ENCODE data around the gene ISM2.

ISM2 gene

DNA sequence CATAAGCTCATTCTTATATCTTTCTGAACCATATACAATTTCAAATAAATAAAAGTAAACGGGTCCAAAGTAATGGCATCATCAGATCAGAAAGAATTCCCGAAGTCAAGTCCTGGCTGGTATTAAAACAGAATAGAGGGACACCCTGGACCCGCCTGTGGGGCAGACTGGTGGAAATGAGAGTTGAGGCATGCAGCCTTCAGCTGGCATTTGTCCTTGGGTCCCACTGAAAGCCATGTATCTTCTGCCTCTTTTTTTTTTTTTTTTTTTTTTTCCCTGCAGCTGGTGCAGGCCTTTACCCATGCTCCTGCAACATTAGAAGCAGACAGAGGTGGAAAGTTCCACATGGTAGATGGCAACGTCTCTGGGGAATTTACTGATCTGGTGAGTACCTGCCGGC, 30.8 kb downstream of the ISM2 start:
- no peak for DNase-seq (ENCODE audit: low spot score)

DNA sequence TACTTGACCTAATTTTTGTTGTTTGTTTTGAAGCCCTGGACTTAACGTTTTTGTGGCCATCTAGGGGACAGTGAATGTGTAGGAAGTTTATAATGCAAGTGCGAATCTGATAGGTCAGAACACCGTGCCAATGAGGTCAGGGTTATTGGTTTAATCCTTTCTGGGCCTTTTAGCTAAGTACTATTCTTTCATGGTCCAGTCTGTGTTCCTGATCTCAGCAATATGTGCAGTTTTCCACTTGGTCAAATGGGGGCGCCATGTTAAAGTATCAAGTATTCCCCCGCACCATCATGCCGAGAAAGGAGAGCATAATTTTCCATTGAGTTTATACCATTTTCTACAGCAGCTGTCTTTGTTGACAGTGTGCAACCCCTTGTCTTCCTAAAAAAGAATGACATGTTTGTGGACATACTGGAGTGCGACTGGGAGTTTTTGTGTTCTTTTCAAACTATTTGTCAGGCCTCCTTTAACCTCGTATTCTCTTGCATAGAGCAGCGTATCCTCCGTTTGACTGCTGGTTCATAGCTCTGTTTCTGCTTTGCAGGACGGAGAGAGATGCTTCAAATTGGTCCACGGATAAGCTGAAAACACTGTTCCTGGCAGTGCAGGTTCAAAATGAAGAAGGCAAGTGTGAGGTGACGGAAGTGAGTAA, 39.4 kb downstream of the ISM2 start:
- peak; percentile 55 for DNase-seq (ENCODE audit: low spot score)

DNA sequence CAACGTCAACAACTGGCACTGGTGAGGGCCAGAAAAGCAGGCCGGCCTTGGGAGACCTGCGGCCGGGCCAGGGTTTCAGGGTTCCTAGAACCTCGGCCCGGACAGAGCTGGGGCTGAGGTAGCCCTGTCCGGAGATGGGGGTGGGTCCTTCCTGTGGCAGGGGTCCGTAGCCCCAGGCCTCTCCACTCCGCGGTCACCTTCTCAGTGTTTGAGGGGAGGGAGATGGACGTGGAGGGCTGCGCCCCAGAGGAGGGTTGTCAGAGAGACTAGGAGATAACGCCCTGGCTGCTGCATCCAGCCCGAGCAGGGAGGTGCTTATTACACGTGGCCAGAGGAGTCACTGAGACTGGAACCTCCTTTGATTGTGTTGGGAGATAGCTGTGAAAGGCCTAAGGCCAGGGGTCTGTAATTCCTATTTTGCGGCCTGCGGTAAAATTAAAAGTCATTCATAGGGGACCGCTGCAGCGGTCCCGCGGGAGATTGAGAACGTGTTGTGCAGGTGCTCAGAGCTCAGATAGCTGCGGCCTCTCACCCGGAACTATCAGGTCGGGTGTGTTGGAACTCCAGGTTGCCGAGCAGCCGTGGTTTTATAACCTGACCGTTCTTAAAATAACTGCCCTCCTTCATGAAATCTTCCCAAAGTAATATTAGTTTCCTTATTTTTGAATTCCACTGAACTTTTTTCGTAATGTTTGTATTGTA, 40.2 kb downstream of the ISM2 start:
- DNase-seq (ENCODE audit: low spot score): peak; percentile 41

DNA sequence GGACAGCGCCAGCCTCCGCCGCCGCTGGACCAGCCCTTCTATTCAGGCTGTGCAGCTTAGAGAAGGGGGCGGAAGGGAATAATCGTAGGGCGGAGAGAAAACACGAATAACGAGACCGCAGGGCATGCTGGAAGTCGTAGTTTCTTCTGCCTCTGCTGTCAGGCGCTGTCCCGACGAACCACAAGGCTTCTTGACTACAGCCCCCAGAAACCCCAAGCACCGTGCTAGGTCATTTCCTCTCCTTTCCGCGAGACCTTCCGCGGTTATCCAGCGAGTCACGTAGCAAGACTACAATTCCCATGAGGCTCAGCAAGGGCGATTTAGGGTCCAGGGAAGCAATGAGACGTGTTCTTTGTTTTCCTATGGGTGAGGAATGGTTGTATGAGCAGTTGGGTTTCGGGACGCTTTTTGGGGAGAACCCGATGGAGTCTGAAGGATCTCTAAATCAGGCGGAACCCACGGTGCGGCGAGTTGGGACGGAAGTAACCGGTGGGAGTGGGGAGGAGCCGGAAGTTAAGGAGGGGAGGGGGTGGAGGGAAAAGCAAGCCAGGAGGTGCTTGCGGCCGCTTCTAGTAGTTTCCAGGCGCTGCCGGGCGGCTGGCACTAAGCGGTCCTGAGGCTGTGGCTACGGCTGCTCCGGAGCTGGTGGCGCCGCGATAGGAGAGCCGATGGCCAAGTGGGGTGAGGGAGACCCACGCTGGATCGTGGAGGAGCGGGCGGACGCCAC, 40.9 kb downstream of the ISM2 start, which contains the start of the genes AHSA1 and VIPAS39:
Gene AHSA1, plus strand, starts transcription at position 572 of the 727 bp plus-strand sequence. Its CDS starts 97 bp downstream, at position 669.
Gene VIPAS39, minus strand, starts transcription at position 80 of the 727 bp plus-strand sequence. CDS start 3,499 bp downstream, outside the sequence.
- DNase-seq (ENCODE audit: low spot score): peak; percentile 91

DNA sequence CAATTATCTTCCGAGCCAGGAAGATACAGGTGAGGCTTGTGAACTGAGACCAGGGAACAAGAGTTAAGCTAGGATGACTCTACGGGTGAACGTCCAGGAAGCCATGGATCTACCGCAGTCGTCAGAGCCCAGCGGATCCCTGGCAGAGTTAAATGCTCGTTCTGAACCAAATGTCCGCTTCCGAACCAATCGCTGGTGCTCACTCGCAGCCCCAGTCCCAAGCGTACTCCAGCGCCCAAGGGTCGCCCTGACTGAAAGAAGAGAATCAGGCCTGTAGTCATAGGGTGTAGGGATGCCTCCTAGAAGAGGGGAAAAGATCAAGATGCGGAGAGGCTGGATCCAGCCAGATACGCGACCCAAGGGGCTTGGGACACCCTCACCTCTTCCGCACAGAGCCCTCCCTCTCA, 41.5 kb downstream of the ISM2 start:
- DNase-seq (ENCODE audit: low spot score): peak; percentile 30

DNA sequence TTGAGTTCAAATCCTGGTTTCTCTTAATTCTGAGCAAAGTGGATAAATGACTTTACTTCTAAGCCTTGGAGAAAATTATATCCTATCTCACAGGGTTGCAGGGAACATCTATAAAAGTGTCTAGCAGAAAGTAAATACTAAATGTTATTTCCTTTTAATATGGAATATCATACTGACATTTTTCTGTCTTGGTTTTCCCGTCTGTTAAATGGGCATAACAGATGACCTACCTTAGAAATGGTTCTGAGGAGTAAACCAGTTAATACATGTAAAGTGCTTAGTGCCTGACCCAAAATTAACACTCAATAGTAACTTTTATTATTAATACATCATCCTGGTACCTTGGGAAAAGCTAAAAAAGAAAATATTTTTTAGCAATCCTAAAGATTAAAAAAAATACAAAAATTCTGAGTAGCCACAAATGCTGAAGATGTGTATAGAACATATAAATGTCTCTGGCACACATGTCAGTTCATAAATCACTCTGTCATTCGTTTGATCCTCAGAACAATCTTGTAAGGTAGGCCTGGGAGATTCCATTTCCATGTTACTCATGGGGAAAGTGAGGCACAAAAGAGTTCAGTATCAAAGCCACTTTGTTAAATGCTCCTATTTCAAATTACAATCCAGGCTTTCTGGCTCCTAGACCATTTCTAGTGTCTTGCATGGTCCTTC, 42.5 kb downstream of the ISM2 start:
- no peak for DNase-seq (ENCODE audit: low spot score)

DNA sequence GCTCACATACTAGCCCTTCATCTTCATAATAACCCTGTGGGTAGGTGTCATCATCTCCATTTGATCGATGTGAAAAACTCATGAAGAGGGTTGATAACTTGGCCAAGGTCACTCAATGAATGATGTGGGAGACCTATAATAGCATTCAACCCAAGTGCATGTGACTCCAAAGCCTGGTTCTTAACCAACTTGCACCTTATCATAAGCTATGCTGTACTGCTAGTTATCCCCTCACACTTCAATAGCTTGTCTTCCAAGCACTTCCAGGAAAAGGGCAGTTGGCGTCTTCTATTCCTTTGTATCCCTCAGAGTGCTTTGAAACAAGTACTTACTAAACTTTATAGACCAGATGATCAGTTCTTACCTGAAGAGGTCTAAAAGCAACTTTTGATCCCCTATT, 56.4 kb downstream of the ISM2 start:
- DNase-seq (ENCODE audit: low spot score): no peak

DNA sequence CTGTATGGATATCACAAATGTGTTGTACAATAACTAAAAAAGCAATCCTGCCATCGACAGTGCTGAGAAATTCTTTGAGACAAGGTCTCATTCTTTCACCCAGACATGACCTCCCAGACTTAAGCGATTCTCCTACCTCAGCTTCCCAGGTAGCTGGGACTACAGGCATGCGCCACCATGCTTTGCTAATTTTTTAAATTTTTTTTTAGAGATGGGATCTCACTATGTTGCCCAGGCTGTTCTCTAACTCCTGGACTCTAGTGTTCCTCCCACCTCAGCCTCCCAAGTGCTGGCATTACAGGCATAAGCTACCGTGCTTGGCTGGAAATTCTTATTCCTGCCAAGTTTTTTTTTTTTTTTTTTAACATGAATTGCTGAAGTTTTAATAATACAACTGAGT, 58.8 kb downstream of the ISM2 start:
- DNase-seq (ENCODE audit: low spot score): no peak

DNA sequence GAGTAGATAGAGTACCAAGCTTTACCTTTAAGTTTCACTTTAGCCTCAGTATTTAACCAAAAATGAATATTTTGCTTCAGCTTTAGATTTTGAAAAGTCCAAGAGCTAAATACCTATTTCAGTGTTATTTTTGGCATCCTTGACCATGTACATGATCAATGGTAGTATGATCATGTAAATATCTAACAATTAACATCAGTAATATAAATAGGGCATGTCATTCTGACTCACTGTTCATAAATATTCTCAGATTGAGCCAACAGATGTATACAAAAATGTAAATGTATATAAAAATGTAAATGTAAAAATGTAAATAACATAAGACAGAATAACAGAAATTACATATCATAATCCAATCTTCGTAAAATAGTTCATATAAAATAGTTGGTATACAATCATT, 60.0 kb downstream of the ISM2 start:
- DNase-seq (ENCODE audit: low spot score): no peak

DNA sequence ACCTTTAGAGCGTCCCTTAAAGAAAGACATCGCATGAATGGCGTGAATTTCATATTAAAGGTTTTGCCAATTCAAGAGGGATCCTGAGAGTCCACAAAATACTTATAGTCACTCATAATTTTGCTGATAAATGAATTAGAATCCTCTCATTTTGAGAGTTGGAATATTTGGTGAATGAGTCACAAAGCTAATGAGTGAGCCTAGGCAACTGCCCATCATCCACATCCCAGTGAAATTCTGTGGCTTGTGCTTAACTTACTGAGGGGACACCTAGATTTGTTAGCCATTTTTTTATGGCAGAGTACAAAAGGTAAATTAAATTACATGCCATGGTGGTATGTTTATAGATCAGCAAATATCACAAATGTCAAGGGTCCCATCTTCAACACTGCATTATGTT, 62.6 kb downstream of the ISM2 start:
- no peak for DNase-seq (ENCODE audit: low spot score)

DNA sequence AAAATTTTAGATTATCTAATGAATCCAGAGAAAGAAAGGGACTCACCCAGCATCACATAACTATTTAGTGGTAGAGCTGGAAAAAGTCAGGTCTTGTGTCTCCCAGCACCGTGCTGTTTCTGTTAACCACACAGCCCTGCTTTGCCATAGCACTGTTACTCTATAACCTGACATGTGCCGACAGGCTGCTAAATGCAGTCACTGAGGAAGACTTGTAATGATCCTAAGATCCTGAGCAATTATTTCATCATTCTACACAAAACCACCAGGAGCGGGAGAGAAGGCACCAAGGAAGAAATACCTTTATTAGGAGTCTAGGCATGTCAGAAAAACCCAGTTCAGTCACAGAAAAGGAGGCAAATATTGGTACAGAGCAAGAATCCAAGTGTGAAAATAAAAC, 72.2 kb downstream of the ISM2 start:
- DNase-seq (ENCODE audit: low spot score): no peak

DNA sequence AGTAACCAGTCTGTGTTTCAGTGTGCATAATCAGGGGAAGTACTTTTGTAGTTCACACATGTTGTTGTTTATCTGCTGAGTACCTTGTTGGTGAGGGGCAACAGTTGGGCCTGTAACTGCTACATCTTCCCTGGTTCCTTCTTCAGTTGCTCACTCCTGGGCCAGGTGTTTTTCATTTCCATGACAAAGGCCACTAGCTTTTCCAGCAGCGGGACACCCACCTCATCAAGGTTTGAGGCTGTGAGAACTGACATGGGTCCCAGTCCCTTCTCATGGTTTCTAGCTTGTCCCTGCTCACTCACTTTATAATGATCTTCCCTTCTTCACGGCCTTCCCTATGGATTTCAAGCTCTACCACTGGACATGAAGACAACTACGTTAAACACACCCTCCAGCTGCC, 73.8 kb downstream of the ISM2 start:
- no peak for DNase-seq (ENCODE audit: low spot score)
